Dermis microvascular lymphatic vessel endothelial cell (primary cell): Measurements from ENCODE around the gene RAMP2. TPM values are rescaled to one million over a fixed set of nuclear protein-coding genes. Genes with fewer than 3 reads are reported as not detected.
"Not testable (repeated sequence)": the region's sequence is repeated elsewhere in the genome, so short reads cannot be mapped to it uniquely, and the experiment has no call there.

Source experiments
- DNase-seq, 2 donors: peaks; one replicate each; pipeline versions ENCODE4 v3.0.0 to v3.0.0-alpha.2; 2010; ENCODE audit warnings: low read depth in 2 of 2
- total RNA-seq: library from RNA; depleted of rRNA; stranded (reverse); fragments of >200 nt; gene quantifications from 2 replicates; pipeline ENCODE4 v1.2.1, GENCODE V29; 2014

Gene RAMP2
- total RNA-seq, 1 donor from 2014 or later, result 6.0 TPM

GRCh38 chr17:42768006-42768405 lies 7.0 kb downstream of the RAMP2 start:
- DNase-seq, result not testable (repeated sequence)

- DNase-seq, result not testable (repeated sequence)
Measured at GRCh38 chr17:42769964-42770363, 8.9 kb downstream of the RAMP2 start.

GRCh38 chr17:42772945-42773289 lies 11.9 kb downstream of the RAMP2 start:
- DNase-seq, result no peak

DNA sequence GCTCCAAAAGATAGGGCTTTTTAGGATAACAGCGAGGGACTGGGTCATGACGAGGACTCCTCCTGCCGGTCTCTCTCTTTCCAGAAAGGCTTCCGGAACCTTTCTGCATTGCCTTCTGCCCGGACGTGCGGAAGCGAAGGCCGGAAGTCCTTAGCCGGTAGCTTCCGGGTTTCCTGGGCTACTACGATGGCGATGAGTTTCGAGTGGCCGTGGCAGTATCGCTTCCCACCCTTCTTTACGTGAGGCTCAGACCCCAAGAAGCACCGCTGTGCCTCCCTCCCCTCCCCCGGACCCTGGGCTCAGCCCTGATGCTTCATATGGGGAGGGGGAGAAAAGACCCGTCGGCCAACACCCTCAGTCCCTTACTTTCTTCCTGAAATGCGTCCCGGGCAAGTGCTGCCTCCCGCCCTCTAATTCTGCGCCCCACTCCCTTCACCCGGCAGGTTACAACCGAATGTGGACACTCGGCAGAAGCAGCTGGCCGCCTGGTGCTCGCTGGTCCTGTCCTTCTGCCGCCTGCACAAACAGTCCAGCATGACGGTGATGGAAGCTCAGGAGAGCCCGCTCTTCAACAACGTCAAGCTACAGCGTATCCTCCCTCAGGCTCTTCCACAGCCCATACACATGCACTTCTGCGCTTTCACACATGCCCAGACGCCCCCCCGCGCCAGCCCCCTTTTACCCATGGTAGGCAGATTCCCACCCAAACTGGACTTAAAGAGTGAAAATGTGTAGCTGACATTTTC lies 12.4 kb downstream of the RAMP2 start, which contains the start of gene VPS25:
VPS25 (plus strand) TSS at position 160 of the 746 bp plus-strand sequence; CDS start at position 187, 27 bp downstream.
- DNase-seq, result peak; percentile 52 to 64

DNA sequence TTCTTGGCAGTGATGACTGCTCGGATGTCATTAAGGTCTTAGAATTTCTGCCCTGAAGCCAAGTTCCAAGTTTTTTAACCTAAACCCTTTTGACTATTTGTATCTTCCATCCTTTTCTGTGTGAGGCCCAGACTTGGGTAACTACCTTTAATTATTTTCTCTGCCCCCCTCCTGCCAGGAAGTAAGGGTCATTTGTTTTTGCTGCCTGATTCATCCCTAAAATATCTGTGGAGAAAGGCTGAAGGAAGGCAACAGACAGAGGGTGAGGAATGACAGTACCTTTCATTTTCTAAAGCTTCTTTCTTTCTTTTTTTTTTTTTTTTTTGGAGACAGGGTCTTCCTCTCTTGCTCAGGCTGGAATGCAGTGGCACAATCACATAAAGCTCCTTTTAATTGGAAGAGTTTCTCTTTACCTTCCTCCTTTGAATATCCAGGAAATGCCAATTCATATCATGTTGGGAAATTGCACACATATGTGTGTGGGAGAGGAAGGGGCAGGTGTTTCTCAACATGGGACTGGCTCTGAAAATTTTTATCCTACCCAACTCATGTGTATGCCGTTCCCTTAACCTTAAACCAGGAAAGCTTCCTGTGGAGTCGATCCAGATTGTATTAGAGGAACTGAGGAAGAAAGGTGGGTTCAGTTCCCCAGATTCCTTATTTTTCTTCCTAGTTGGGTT lies 13.2 kb downstream of the RAMP2 start:
- DNase-seq, result peak; percentile 48 to 62

DNA sequence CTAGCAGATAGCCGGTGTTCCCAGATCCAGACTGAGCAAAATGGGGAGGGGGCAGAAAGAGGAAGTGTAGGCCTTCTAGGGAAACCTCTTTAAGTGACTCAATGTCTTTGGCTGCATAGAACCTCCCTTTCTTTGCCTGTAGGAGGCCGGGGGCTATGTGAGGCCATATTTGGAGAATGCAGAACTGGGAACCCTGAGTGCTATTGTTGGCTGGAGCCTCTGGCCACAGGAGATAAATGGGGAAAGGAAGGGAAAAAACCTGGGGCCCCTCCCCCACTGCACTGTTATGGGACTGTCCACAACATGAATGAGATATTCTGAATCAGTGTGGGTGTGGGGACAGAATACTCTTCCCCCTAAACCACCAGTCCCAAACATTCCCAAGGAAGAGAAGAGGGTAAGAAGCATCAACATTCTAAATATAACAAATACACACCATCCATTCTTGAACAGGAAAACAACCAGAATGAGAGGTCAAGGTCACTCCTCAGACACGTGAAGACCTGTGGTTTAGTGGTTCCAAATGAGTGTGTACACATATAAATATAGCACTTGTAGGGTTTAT lies 14.6 kb downstream of the RAMP2 start:
- DNase-seq, result peak in 1 of 2 donors; percentile 74

DNA sequence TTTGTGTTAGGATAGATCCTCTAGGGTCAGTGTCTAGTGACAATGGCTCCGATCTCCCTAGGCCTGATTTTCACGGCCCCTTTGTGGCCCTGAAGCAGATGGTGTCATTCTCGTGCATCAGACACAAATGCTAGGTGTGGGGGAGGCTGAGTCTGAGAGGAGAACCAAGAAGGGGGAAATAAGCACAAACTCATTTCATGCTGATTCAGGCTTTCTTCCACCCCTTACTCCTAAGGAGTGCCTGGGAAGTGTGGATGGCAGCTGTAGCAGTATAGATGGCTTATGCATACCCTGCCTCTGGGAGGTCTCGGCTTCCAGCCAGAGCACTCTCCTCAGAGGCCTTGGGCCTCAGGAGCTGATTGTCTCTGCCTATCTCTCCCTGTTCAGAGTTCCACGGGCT lies 17.5 kb downstream of the RAMP2 start:
- no peak for DNase-seq

- DNase-seq, result no peak
Measured at GRCh38 chr17:42779304-42779935, 18.4 kb downstream of the RAMP2 start.

DNA sequence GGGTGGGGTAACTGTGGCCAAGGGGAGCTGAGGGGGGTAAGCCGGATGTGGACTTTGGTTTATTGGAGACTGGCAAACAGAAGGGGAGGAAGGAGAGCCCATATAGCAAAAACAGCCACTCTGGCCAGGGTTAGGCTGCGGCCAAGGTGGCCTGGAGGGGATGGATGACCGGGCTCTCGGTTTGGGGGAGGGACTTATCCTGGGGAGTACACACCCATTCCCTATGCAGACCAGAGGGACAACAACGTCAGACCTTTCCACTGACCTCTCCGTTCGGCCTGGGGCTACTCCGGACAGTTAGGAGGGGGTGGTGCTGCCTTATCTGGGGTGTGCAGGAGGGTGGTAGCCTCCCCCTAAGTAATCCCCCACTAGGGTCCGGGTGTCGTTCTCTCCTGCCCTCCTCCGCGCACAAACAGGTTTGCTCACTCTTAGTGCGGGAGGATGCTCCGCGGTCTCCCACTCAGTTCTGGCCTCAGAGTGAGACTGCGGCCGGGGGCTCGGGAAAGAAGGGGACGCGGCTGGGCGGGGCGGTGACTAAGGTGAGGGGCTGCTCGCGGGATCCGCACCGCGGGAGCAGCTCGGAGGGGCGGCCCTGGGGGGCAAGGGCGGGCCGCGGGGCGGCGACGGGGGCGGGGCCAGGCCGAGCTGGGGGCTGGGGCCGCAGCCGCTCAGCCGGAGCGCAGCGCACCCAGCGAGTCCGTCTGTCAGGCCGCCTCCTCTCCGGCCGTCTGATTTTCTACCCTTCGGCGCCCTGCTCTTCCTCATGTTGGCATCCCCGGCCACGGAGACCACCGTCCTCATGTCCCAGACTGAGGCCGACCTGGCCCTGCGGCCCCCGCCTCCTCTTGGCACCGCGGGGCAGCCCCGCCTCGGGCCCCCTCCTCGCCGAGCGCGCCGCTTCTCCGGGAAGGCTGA lies 19.2 kb downstream of the RAMP2 start, which contains the start of gene WNK4:
WNK4 (plus strand) TSS at position 675 of the 915 bp plus-strand sequence; CDS start at position 764, 89 bp downstream.
- DNase-seq, result peak in 1 of 2 donors; percentile 61

DNA sequence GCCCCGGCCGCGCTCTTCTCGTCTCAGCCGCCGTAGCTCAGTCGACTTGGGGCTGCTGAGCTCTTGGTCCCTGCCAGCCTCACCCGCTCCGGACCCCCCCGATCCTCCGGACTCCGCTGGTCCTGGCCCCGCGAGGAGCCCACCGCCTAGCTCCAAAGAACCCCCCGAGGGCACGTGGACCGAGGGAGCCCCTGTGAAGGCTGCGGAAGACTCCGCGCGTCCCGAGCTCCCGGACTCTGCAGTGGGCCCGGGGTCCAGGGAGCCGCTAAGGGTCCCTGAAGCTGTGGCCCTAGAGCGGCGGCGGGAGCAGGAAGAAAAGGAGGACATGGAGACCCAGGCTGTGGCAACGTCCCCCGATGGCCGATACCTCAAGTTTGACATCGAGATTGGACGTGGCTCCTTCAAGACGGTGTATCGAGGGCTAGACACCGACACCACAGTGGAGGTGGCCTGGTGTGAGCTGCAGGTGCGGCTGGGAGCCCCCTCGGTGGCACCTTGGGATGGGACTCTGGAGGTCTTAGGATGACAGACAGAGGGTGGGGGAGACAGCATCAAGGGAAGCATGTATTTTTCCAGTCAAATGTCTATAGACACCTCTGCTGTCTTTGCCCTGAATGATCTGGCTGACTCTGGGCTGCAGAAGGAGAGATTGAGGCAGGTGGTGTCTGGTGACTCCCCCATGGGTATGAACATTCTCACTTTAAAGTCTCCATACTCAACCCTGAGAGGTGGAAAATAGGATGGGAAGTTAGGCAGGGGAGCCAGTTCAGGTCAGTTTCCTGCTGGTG lies 20.0 kb downstream of the RAMP2 start:
- no peak for DNase-seq

DNA sequence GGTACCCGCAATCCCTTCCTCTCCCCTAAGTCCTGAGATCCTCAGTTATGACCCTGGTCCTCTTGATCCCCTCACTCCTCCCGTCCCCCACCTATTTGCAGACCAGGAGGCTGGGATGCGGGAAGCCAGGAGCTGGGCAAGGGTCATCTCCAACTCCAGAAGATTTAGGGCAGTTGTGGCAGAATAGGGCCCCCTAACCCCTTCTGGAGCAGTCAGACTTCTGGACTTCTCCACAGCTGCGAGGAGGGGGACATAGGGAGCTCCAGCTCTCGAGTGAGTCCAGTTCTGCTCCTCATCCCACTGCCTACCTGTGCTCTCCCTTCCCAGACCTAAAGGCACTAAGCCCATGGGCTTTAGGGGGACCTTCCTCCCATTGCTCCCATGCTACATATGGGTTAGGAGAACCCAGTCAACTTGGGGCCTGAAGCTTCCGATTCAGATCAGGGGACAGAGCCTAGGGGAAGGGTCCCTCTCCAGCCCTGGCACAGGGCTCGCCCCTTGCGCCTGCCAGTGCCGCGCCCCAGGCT lies 20.7 kb downstream of the RAMP2 start:
- DNase-seq, result peak in 1 of 2 donors; percentile 7

GRCh38 chr17:42782166-42783061 lies 21.4 kb downstream of the RAMP2 start:
- peak in 1 of 2 donors; percentile 9 for DNase-seq

DNA sequence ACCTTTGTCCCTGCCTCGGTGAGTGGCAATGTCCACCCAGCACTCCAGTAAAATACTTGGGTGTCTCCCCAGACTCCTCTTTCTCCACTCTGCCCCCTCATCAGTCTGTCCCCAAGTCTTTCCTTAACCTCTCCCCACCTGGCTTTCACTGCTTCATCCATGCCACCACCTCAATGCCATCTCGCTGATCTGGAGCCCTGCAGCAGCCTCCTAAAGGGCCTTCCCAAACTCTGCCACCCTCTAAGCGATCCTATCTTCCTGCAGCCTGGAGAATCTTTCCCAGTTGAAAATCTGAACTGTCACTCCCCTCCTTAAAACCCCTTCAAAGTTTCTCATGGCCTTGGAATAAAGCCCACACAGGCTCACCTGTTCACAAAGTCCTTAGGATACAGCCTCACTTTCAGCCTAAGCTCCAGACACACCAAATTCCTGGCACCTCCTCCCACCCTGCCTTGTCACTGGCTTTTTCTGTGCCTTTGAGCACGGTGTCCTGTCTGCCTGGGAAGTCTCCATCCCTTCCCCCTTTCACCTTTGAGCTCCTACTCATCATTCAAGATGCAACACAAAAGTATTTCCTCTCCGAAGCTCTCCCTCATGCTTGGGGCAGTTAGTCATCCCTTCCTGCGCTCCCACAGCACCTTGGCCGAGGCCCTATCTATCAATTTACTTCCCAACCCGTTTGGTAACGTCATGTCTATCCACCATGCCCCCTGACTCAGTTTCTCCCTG lies 22.2 kb downstream of the RAMP2 start:
- DNase-seq, result peak in 1 of 2 donors; percentile 73

GRCh38 chr17:42783791-42784138 lies 22.7 kb downstream of the RAMP2 start:
- DNase-seq, result no peak

- DNase-seq, result peak in 1 of 2 donors; percentile 43
Measured at GRCh38 chr17:42784409-42784808, 23.4 kb downstream of the RAMP2 start.

DNA sequence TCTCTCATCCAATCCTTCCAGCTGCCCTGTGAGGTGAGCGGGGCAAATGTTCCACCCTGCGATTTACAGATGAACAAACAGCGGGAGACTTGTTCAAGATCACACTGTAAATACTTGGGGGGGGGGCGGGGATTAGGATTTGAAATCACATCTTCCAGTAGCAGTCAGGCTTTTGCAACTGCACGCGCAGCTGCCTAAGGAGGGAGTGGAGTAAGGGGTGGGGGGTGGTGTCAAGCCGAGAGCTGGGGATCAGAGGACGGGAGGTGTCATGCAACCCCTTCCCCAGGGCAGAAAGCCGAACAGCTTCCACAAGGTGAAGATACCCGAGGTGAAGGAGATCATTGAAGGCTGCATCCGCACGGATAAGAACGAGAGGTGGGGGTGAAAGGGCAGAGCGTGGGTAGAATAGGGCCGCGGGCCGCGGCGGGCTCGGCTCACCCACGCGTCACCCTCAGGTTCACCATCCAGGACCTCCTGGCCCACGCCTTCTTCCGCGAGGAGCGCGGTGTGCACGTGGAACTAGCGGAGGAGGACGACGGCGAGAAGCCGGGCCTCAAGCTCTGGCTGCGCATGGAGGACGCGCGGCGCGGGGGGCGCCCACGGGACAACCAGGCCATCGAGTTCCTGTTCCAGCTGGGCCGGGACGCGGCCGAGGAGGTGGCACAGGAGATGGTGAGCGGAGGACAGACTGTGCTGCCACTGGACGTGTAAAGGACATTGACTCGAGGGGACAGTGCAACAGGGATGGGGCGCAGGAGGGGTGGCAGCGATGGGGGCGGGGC lies 24.0 kb downstream of the RAMP2 start:
- DNase-seq, result no peak

DNA sequence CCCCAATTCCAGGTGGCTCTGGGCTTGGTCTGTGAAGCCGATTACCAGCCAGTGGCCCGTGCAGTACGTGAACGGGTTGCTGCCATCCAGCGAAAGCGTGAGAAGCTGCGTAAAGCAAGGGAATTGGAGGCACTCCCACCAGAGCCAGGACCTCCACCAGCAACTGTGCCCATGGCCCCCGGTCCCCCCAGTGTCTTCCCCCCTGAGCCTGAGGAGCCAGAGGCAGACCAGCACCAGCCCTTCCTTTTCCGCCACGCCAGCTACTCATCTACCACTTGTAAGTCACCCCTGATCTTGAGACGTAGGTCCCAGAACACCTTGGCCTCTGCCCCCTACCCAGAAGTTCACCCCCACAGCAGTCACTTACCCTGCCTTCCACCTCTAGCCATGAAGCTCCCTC lies 26.2 kb downstream of the RAMP2 start:
- no peak for DNase-seq
